ENCODE results near the gene ETV6.

DNA sequence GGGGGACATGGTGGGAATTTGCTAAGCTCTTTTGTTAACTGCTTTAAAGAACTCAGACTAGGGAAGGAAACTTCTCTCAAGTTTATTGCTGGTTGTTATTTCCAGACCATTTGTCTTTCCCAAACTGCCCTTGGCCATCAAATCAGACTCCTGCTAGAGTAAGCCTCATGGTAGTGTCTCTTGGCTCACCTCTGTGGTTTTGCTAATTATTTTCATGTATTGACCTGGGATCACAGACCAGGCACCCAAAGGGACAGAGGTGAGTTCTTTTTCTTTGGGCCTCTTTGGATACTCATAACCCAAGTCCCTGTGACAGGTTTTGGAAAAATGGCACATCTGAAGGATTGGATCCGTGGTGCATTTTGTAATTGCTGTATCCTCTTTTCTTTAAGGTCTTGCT, 11.2 kb downstream of the ETV6 start:
- TF ChIP-seq, protein P1, sequence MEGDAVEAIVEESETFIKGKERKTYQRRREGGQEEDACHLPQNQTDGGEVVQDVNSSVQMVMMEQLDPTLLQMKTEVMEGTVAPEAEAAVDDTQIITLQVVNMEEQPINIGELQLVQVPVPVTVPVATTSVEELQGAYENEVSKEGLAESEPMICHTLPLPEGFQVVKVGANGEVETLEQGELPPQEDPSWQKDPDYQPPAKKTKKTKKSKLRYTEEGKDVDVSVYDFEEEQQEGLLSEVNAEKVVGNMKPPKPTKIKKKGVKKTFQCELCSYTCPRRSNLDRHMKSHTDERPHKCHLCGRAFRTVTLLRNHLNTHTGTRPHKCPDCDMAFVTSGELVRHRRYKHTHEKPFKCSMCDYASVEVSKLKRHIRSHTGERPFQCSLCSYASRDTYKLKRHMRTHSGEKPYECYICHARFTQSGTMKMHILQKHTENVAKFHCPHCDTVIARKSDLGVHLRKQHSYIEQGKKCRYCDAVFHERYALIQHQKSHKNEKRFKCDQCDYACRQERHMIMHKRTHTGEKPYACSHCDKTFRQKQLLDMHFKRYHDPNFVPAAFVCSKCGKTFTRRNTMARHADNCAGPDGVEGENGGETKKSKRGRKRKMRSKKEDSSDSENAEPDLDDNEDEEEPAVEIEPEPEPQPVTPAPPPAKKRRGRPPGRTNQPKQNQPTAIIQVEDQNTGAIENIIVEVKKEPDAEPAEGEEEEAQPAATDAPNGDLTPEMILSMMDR (IDR thresholded peaks at IDR 0.05) = no peak
- TF ChIP-seq, protein P2, sequence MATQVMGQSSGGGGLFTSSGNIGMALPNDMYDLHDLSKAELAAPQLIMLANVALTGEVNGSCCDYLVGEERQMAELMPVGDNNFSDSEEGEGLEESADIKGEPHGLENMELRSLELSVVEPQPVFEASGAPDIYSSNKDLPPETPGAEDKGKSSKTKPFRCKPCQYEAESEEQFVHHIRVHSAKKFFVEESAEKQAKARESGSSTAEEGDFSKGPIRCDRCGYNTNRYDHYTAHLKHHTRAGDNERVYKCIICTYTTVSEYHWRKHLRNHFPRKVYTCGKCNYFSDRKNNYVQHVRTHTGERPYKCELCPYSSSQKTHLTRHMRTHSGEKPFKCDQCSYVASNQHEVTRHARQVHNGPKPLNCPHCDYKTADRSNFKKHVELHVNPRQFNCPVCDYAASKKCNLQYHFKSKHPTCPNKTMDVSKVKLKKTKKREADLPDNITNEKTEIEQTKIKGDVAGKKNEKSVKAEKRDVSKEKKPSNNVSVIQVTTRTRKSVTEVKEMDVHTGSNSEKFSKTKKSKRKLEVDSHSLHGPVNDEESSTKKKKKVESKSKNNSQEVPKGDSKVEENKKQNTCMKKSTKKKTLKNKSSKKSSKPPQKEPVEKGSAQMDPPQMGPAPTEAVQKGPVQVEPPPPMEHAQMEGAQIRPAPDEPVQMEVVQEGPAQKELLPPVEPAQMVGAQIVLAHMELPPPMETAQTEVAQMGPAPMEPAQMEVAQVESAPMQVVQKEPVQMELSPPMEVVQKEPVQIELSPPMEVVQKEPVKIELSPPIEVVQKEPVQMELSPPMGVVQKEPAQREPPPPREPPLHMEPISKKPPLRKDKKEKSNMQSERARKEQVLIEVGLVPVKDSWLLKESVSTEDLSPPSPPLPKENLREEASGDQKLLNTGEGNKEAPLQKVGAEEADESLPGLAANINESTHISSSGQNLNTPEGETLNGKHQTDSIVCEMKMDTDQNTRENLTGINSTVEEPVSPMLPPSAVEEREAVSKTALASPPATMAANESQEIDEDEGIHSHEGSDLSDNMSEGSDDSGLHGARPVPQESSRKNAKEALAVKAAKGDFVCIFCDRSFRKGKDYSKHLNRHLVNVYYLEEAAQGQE (IDR thresholded peaks at IDR 0.05; ENCODE audit: insufficient read depth in 1 of 2, low read depth in 2 of 2, low read length in 1 of 2) = no peak
- TF ChIP-seq SIN3A (IDR thresholded peaks at IDR 0.05; ENCODE audit: borderline replicate concordance, insufficient read depth, low read depth, low read length) (no peak), POLR2AphosphoS5 (IDR thresholded peaks at IDR 0.05; ENCODE audit: low read depth, low read length) (no peak)

All from Panc1 (cell line).